Astrocyte of the spinal cord (primary cell): ENCODE data around the gene SMIM29.
A peak's percentile ranks its signal among the peaks of the same experiment; 100 is the strongest.

Experiments
- DNase-seq: peaks from one replicate; pipeline ENCODE4 v3.0.0; 2011; ENCODE audit warnings: low read depth, low spot score
- H3K4me3 ChIP-seq: 2 replicates; pipeline ENCODE4 v1.5.1; 2011; ENCODE audit warnings: low read depth, mild to moderate bottlenecking, low read length, moderate library complexity
- in situ Hi-C: cut with HindIII; loops from 2 replicates; pipeline ENCODE4 v1.10.0; 2017; ENCODE audit warnings: low sequenced_read_pairs
- TF ChIP-seq, protein P1 (sequence below): IDR thresholded peaks from 2 replicates; pipeline ENCODE4 v1.5.1; 2012; ENCODE audit warnings: low read depth, mild to moderate bottlenecking, low read length, inconsistent platforms

The SMIM29 gene

DNA sequence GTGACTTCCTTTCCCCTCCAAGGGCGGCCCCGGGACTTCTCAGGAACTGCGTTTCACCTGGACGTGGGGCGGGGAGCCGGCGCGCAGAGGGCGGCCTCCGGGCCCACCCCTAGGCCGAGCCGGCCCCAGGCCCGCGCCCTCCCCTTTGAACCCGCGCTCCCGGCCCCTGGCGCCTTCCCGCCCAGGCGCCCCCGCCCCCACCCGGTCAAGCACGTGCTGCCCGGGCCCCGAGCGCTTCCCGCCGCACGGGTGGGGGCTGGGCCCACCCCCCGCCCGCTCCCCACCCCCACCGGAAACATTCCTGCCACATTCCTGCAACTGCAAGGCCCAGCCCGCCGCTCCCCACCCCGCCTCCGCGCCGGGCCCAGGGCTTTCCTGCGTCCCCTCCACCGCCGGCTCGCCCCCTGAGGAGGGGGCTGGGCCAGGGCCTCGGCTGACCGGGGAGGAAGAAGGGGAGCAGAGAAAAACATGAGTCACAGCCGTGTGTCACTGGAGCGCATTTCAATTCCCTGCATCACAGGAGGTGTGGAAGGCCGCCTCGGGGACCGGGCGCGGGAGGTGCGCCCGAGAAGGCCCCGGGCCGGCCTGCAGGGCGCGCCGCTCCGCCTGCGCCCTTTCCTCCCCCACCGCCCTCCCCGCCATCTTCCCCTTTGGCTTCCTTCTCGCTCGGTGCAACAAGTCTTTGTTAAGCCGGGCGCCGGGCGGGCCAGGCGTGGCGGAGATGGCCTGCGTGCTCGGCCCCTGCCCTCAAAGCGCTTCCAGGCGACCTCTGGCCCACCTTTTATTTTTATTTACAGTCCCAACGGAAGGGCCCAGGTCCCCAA is 13.3 kb downstream of the SMIM29 start:
- DNase-seq = peak; percentile 79
- TF ChIP-seq, protein P1, sequence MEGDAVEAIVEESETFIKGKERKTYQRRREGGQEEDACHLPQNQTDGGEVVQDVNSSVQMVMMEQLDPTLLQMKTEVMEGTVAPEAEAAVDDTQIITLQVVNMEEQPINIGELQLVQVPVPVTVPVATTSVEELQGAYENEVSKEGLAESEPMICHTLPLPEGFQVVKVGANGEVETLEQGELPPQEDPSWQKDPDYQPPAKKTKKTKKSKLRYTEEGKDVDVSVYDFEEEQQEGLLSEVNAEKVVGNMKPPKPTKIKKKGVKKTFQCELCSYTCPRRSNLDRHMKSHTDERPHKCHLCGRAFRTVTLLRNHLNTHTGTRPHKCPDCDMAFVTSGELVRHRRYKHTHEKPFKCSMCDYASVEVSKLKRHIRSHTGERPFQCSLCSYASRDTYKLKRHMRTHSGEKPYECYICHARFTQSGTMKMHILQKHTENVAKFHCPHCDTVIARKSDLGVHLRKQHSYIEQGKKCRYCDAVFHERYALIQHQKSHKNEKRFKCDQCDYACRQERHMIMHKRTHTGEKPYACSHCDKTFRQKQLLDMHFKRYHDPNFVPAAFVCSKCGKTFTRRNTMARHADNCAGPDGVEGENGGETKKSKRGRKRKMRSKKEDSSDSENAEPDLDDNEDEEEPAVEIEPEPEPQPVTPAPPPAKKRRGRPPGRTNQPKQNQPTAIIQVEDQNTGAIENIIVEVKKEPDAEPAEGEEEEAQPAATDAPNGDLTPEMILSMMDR = peak; percentile 1
- in situ Hi-C loops = no loop called here
- H3K4me3 ChIP-seq = peak overlapping the region; percentile 62

DNA sequence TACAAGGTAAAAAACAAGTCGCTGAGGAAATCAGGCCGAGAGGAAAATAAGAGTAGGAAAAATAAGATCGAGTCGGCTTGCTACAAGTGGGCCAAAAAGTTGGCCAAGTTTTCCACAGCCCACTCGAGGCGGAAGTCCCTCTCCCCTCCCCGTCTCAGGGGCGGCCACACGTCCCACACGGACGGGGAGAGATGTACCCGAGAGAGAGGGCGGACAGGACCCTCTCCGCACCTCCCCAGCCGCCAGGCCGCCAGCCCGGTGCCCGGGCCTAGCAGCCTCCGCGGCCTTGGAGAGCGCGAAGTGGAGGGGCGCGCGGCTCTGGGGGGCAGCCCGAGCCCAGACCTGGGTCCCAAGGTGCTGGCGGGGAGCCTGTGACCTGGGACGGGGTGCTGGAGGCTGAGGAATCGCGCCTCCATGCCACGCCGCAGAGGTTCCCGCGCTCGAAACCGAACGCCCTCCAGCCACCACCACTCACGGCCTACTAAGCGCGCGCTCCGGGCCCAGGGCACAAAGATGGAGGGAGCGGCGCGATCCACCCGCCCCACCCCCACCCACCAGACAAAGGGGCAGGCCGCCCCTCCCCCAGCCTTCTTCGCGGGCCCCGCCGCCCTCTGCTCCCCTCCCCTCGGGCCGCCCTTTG is 14.0 kb downstream of the SMIM29 start:
- TF ChIP-seq, protein P1 = no peak
- H3K4me3 ChIP-seq = no peak overlapping the region
- in situ Hi-C loops = no loop called here
- no peak for DNase-seq

DNA sequence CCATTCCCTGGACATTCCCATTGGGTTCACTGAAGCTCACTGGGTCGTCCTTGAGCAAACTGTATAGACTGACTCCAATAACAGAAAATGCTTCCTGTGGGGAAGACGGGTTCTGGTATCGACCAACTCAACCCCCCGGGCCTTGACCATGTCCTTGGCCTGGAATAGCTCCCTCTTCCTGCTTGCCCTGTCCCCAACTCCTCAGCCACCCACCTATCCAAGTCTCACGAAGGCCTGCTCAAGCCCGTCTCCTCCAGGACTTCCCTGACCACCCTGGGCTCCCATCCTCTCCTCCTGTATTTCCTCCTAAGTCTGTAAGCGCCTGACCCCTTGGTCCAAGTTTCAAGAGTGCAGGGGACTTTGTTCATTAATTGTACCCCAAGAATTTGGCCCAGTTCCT is 14.9 kb downstream of the SMIM29 start:
- no peak for DNase-seq
- H3K4me3 ChIP-seq = no peak overlapping the region
- in situ Hi-C loops = no loop called here
- TF ChIP-seq, protein P1 = no peak

DNA sequence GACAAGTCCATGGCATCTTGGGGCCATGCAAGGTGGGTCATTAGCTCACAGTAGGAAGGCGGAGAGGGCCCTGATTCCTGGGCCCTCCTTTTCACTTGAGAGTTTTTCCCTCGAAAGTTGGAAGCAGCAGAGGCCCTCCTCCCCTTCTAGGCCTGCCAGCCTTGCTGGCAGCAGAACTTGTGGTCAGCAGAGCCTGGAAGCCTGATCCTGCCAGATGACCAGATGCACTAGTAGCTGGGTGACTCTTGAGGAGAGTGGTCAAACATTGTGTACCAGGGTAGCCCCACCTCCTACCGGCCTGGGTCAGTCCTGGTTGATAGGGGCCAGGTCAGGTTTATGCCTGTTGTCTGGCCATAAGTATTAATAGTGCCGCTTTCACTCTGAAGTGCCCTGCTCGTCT is 15.9 kb downstream of the SMIM29 start:
- peak; percentile 39 for DNase-seq
- H3K4me3 ChIP-seq = no peak overlapping the region
- TF ChIP-seq, protein P1 = no peak
- in situ Hi-C loops = no loop called here

DNA sequence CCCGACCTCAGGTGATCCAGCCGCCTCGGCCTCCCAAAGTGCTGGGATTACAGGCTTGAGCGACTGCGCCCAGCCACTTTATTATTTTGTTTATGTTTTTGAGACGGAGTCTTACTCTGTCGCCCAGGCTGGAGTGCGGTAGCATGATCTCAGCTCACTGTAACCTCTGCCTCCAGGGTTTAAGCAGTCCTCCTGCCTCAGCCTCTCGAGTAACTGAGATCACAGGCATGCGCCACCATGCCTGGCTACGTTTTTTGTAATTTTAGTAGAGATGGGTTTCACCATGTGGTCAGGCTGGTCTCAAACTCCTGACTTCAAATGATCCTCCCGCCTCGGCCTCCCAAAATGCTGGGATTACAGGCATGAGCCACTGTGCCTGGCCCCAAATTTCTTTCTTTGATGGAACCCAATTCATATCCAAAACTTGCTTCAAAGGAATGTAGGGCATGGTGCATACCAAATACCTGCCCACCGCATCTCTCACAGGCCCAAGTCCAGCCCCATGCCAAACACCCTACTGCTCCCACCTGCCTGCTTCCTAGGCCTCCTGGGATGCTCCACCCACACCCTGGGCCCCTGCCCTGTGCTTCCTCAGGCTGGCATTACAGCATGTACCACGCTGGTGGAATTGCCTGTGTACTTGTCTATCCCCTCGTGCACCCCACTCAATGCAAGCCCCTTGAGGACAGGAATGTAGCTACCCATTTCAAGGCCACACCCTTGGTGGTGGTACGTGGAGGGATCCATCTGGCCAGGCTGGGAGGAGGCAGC is 17.1 kb downstream of the SMIM29 start:
- no peak overlapping the region for H3K4me3 ChIP-seq
- DNase-seq = no peak
- TF ChIP-seq, protein P1 = no peak
- in situ Hi-C loops = no loop called here

DNA sequence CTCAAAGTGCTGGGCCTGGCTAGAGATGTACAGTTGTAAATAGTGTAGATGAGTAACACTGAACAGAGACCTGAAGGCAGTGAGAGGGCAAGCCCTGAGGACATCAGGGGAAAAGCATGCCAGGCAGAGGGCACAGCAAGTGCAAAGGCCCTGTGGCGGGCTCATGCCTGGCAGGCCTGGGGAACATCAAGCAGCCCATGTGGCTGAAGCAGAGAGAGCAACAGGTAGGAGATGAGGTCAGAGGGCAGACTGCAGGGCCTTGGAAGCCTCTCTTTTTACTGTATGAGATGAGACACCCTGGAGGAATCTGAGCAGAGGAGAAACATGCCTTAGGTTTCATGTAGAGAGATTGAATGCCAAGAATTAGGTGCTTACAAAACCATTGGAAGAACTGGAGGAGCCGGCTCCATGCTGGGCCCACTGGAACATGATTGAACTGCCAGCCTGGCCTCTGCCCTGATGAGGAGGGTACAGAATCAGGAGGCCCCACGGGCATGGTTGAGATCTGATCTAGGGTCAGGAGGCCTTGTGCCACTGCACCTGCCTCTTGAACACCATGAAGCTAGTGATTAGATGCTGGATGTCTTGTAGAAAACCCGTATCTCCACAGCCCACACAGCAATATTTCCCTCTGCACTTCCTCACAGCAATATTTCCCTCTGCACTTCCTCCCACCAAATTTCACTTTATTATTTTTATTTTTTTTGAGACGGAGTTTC is 18.0 kb downstream of the SMIM29 start:
- in situ Hi-C loops = no loop called here
- TF ChIP-seq, protein P1 = no peak
- no peak for DNase-seq
- H3K4me3 ChIP-seq = no peak overlapping the region
